ENCODE data around the gene DIO1.

Gene DIO1

DNA sequence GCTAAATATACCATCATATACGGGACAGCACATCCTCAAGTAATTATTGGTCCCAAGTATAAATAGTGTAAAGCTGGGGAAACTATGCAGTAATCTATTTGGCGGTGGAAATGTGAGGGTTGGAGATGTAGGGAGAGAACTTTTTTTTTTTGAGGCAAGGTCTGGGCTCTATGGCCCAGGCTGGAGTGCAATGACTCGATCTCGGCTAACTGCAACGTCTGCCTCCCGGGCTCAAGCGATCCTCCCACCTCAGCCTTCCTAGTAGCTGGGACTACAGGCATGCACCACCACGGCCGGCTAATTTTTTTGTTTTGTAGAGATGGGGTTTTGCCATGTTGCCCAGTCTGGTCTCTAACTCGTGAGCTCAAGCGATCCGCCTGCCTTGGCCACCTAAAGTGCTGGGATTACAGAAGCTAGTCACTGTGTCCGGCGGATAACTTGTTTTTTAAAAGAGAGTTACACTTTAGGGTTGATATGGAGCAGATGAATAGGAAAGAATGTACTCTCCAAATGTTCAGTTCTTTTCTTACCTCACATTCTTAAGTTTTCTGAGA, 49.6 kb downstream of the DIO1 start:
- DNase-seq, result no peak

DNA sequence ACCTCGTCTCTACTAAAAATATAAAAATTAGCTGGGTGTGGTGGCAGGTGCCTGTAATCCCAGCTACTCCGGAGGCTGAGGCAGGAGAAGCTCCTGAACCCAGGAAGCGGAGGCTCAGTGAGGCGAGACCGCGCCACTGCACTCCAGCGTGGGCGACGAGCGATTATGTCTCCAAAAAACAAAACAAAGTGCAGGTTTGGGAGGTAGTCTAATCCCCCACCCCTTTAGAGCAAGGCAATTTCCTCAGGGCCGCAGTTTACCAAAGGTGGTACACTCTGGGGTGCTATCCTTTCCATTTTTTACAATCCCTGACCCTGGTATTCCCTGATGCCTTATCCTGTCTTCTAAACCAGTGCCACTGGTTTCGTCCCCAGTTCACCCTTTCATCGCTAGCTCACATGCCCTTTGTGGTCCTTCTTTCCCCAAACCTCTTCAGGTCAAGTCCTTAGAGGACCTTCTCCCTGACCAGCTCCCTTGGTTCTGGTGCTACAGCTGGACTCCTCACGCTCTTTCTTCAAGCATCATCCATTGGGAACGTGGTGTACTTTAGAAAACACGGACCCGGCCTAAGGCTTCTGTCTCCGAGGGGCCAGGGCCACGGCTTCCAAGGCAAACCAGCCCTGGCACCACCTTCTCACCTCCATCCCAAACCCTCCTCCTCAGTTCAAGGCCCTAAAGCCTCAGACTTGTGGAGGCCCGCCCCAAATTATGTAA, 50.6 kb downstream of the DIO1 start:
- no peak for DNase-seq

DNA sequence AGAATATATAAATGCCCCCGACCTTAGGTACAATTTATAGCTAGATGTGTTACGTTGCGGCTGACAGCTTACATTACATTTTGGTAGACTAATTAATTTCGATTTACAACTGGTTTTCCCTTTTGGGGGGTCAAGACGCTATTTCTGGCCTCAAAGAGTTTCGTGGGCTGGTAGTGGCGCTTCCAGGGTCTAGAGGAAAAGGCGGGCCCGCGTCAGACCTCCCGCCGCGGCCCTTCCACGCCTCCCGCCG, 51.1 kb downstream of the DIO1 start:
- no peak for DNase-seq

DNA sequence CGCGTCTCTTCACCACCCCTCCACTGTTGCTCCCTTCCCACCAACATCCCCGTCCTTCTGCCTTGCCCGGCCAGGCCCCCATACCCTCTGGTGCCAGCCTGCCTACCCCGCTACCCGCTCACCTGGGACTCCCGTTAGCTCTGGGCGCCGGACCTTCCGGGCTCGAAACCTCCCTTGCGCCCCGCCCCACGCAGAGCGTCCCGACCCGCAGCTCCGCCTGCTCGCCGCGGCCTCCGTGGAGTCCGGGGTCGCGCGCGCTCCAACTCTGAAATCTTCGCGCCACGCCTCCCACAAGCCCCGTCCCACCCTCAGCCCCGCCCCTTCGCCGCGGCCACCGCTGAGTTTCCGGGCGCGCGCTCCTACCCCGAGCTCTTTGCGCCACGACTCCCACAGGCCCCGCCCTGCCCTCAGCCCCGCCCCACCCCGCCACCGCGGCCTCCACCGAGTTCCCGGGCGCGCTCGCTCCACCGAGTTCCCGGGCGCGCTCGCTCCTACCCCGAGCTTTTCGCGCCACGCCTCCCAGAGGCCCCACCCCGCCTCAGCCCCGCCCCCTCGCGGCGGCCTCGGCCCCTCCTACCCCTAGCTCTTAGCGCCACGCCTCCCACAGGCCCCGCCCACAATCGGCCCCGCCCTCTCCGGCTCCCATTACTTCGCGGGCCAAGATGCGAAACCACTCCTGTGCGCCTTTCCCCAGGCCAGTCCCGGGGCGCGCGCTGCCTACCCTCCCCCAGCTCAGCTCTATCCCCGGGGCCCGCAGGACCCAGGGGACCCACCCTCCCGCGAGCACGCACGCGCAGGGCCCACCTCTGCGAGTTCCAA, 51.7 kb downstream of the DIO1 start, which contains the start of gene IFT25:
TSS of gene IFT25 (minus strand) at position 267 of the 819 bp plus-strand sequence. CDS start 5,617 bp downstream, outside the sequence.
- peak; percentile 97 for DNase-seq

DNA sequence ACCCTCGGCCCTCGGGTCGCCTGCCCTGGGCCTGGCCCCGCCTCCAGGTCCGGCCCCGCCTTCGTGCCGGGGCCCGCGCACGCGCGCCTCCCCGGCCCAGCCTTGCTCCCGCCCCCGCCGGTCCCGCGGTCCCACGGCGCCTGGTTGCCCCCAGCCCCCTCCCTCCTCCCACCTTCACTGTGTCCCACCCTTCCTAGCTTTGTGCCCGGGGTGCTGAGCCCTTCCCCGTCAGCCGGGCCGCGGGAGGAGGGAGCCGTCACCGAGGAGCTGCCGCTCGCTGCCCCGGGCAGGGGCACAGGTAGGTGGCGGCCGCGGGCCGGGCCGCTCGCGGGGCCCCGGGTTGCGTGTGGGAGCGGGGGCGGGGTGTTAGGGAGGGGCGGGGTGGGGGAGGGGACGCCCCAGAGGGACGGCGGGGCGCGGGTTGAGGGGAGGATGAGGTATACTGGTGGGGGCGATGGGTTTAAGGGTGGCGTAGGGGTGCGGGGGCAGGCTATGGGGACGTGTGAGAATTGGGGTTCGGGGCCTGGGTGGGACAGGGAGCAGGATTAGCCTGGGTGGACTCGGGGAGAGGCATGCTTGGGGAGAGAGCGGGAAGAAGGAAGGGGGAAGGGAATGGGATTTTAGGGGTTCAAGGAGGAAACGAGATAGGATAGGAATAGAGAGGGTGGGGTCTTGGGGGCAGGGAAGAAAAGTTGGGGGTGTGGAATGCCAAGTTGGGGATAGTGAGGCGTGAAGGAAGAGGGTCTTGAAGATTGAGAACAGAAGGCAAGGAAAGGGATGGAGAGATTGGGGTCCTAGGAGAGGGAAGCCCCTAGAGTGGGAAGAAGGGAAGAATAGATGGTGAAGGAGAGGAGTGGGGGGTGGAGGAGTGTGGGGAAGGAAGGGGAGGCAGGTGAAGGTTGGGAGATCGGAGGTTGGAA, 52.5 kb downstream of the DIO1 start, which contains the start of gene LRRC42:
TSS of gene LRRC42 (plus strand) at position 99 of the 920 bp plus-strand sequence. CDS start 5,650 bp downstream, outside the sequence.
- DNase-seq, result no peak

DNA sequence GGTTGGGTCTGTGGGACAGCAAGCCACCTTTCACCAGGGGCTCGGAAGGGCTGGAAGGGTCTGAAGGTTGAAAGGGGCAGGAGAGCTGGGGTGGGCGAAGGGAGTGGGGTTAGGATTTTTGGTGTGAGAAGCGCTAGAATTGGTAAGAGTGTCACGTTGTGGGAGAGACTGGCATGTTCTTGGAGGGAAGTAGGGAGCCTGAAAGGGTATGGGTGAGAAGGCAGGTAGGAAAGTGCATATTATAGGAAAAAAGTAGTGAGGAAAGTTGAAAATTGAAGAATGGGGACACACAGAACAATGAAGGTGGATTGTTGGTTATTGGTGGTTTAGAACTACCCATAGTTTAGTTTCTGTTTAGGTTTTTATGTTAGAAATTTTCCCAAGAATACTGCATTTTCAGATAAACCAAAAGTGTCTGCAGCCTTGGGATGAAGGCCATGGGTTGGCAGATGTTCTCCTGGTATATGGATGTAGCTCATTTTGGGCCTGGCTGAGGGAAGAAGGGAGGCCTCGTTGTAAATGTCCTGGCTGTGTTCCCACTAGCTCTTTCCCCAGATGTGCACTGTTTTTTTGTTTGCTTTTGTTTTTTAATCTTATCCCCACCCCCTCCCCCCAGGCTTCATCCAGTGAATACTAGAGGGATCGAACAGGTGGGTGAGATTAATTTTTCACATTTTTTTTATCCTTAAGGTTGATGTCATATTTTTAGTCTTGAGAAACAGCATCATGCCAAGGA, 53.4 kb downstream of the DIO1 start:
- DNase-seq, result no peak

DNA sequence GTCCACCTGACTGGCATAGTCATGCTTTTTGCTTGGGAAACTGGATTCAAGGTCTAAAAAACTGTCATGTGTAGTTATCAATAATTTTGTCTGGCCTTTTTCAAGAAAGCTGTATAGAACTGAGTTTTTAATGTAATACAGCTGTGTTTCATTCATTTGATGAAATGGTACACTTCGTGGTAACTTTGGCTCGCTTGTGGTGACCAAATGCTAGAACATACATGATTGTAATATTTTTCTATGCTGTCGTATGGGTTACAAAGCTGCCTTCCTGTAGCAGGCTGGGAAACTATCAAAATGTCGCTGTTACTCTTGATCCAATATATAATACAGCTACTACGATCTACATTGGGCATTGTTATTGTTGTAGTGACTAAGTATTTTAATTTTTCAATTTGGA, 54.3 kb downstream of the DIO1 start:
- no peak for DNase-seq

DNA sequence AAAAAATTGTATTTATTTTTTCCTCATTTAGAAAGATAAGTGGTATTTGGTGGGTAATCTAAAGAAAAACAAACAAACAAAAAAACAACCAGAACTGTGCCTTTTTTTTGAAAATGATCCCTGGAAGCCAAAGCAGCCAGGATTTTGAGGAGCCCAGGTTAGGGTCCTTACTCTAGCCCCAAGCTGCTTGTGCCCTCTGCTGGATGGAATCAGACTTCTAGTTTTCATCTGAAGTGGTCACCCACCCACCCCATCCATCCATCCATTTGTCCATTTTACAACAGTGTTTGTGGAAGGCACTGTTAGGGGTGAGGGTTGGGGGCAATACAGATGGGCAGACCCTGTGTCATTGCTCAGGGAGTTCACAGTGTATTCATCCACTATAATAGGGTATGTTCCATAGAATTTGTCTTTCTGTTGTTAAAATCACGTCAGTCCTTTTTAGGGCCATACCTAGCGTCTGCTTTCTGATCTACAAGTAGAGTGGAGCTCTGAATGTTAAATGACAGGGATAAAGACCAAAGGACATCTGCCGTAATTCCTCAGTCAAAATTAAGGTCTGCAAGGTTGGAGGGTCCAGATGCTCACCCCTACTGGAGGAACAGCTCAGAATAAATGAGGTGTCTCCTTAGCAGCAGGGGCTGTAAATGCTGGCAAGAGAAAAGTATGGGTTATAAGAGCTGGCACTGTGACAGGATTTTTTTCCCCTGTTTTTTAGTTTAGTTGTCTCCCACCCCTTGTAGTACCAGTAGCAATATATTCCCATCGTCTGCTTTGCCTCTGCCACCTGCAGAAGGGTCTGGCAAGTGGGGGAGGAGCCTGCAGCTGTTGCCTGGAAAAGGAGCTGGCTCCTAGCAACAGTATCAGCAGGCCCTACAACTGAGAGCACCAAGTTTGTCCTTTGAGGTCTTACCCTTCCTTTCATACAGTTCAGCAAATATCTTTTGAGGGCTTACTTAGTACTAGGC, 55.3 kb downstream of the DIO1 start:
- DNase-seq, result no peak

DNA sequence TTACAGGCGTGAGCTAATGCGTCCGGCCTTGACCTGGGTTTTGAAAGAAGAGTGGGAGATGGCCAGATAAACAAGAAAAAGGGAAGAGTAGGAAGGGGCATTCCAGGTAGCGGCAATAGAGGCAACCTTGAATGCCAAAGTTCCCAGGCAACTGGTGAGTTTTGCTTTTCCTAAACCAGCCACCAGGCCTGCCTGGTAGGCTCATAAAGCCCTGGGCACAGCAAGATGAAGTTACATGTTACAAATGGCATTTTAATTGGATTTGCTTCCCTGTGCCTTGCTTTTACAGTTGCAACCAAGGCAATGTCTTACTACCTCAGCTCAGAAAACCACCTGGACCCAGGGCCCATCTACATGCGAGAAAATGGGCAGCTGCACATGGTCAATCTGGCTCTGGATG, 57.7 kb downstream of the DIO1 start:
- DNase-seq, result no peak

DNA sequence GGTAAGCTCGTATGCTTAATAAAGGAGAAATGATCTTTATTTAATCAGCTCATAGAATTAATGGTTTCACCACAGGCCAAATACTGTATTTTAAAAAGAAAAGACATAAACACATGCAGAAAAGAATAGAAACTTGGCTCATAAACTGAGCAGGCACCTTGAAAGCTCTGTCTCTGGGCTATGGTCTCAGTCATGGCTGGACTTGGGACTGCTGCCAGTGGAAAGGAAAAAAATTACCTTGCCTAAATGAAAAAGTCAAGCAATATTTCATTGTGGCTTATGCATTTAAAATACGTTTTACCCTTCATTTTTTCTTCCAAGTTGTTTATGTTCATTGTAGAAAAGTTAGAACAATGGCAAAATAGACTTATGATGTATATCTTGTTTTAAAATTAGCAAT, 60.1 kb downstream of the DIO1 start:
- no peak for DNase-seq

DNA sequence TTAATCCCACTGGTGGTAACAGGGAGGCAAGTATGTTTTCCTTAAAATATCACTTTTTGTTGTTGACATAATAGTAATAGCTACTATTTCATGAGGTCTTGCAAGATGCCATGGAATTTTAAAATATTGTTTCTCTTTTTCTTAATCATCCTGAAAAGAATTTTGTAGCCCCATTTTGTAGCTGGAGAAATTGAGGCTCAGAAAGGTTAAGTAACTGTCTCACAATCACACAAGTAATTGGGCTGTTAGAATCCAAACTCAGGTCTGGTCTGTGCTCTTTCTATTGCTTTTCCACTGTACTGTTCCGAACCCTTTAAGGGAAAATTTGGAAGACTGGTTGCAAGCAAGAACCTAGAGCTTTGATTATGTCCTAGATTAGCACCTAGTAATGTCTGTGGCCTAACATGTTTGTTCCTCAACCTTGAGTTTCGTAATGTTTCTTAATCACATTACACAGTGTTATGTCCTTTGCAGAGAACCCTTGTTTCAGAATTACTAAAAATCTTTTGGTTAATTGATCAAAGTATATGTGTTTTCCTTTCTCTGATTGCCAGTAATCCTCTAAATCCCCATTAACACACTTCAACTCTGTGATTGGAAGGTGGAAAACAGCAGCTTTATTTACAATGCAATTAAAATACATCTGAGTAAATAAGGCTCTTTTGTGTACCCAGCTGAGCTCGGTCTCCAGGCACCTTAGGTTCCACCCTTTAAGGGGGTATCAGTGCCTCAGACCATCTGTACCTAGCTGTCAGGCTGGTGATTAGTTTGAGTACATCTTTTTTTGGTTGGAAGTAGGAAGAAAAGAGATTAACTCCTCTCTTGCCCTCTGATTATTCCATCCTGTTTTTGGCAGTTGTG, 62.6 kb downstream of the DIO1 start:
- no peak for DNase-seq

DNA sequence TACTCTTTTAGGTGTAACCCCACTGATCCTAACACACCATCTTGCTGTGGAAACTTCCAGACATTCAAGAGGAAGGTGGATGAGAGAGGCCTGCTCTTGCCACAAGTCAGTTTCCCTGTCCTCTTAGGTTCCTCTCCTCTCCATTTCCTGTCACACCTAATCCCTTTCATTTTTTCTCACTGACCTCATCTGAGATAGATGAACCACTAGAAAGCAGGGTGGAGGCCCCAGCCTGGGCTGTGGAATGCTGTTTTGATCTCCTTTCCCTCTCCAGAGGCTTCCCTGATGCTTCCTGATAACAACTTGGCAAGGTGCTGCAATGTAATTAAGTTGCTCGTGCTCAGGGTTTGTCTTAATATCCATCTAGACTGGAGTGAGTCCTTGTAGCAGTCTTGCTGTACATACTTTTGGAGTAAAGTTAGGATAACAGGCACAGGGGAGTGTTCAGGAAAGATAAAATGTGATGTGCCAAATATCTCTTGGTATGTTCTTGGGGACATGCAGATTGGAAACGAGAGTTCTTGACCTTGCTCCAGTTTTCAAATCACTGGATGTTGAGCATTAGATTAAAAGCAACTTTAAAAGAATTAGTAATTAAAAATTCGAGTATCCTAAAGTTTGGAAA, 63.3 kb downstream of the DIO1 start:
- DNase-seq, result no peak

DNA sequence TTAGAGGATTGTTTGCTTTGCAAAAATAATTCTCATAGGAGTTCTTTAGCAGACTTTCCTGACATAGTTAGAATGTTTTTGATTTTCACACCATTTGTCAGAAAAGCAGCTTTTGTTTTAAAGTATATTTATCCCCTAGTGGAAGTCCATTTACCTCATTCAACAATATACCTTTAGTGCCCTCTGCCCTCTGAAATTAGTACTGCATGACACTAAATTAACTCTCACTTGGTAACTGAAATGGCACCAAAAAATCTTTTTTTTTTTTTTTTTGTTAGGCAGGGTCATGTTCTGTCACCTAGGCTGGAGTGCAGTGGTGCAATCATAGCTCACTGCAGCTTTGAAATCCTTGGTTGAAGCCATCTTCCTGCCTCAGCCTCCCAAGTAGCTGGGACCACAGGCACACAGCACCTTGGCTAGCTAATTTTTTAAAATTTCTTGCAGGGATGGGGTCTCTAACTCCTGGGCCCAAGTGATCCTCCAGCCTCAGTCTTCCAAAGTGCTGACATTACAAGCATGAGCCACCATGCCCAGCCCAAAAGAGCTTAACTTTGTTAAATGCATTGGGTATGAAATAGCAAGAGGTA, 65.8 kb downstream of the DIO1 start:
- DNase-seq, result no peak

All from NK-92 treated with Interleukin-12 subunit alpha and Interleukin-12 subunit beta, amount 100 ng/mL, for 24 hours (cell line).